ENCODE data around the gene SLC8A2. TPM values are rescaled to one million over a fixed set of nuclear protein-coding genes. Genes with fewer than 3 reads are reported as not detected.
A peak's percentile ranks its signal among the peaks of the same experiment; 100 is the strongest.
"Not testable (repeated sequence)": the region's sequence is repeated elsewhere in the genome, so short reads cannot be mapped to it uniquely, and the experiment has no call there.

The SLC8A2 gene
- total RNA-seq, 1 donor from 2014 or later: 0.70 TPM

- Mint-ChIP-seq H3K27ac (ENCODE audit: unreplicated experiment) (peak overlapping the region; percentile 96), H3K9me3 (no peaks in the 10 kb centered on the region), H3K4me3 (peak overlapping the region; percentile 64), H3K4me1 (peaks cover 18% of the 10 kb centered on the region), H3K36me3 (ENCODE audit: low read depth) (no peaks in the 10 kb centered on the region), H3K27me3 (ENCODE audit: low read depth) (peaks cover 11% of the 10 kb centered on the region)
- no peak for DNase-seq (ENCODE audit: low read depth, low spot score)
- TF ChIP-seq CTCF (conservative IDR thresholded peaks at IDR 0.05): no peak
Measured at GRCh38 chr19:47390533-47391488, 80.9 kb downstream of the SLC8A2 start.

- no peak for TF ChIP-seq CTCF (conservative IDR thresholded peaks at IDR 0.05)
- H3K4me3 Mint-ChIP-seq: no peak overlapping the region
- no peaks in the 10 kb centered on the region for H3K36me3 Mint-ChIP-seq (ENCODE audit: low read depth)
Measured at GRCh38 chr19:47389150-47389556, 82.5 kb downstream of the SLC8A2 start.

GRCh38 chr19:47388721-47389120 is 83.0 kb downstream of the SLC8A2 start:
- not testable (repeated sequence) for H3K36me3 Mint-ChIP-seq (ENCODE audit: low read depth); H3K4me3 Mint-ChIP-seq; DNase-seq (ENCODE audit: low read depth, low spot score); H3K27ac Mint-ChIP-seq (ENCODE audit: unreplicated experiment); H3K27me3 Mint-ChIP-seq (ENCODE audit: low read depth); H3K9me3 Mint-ChIP-seq
- peaks cover 23% of the 10 kb centered on the region for H3K4me1 Mint-ChIP-seq

More at GRCh38 chr19:47389150-47389556, 82.5 kb downstream of the SLC8A2 start:
- Mint-ChIP-seq H3K4me1 (peaks cover 23% of the 10 kb centered on the region), H3K27me3 (ENCODE audit: low read depth) (peaks cover 8% of the 10 kb centered on the region), H3K9me3 (no peaks in the 10 kb centered on the region), H3K27ac (ENCODE audit: unreplicated experiment) (no peak overlapping the region)
- DNase-seq (ENCODE audit: low read depth, low spot score): no peak

GRCh38 chr19:47387623-47388022 is 84.1 kb downstream of the SLC8A2 start:
- not testable (repeated sequence) for H3K27me3 Mint-ChIP-seq (ENCODE audit: low read depth); H3K9me3 Mint-ChIP-seq; H3K36me3 Mint-ChIP-seq (ENCODE audit: low read depth); DNase-seq (ENCODE audit: low read depth, low spot score); H3K27ac Mint-ChIP-seq (ENCODE audit: unreplicated experiment); H3K4me3 Mint-ChIP-seq
- H3K4me1 Mint-ChIP-seq: peaks cover 23% of the 10 kb centered on the region

- H3K27me3 Mint-ChIP-seq (ENCODE audit: low read depth); H3K36me3 Mint-ChIP-seq (ENCODE audit: low read depth); H3K27ac Mint-ChIP-seq (ENCODE audit: unreplicated experiment); H3K9me3 Mint-ChIP-seq; H3K4me3 Mint-ChIP-seq; DNase-seq (ENCODE audit: low read depth, low spot score): not testable (repeated sequence)
- H3K4me1 Mint-ChIP-seq: peaks cover 22% of the 10 kb centered on the region
Measured at GRCh38 chr19:47386582-47386981, 85.1 kb downstream of the SLC8A2 start.

- H3K4me1 Mint-ChIP-seq; H3K36me3 Mint-ChIP-seq (ENCODE audit: low read depth); H3K27me3 Mint-ChIP-seq (ENCODE audit: low read depth); H3K4me3 Mint-ChIP-seq; H3K9me3 Mint-ChIP-seq; DNase-seq (ENCODE audit: low read depth, low spot score); H3K27ac Mint-ChIP-seq (ENCODE audit: unreplicated experiment): not testable (repeated sequence)
Measured at GRCh38 chr19:47384533-47384932, 87.2 kb downstream of the SLC8A2 start.

GRCh38 chr19:47383890-47384289 is 87.8 kb downstream of the SLC8A2 start:
- H3K4me1 Mint-ChIP-seq; H3K36me3 Mint-ChIP-seq (ENCODE audit: low read depth); DNase-seq (ENCODE audit: low read depth, low spot score); H3K27me3 Mint-ChIP-seq (ENCODE audit: low read depth); H3K27ac Mint-ChIP-seq (ENCODE audit: unreplicated experiment); H3K4me3 Mint-ChIP-seq; H3K9me3 Mint-ChIP-seq: not testable (repeated sequence)

- no peaks in the 10 kb centered on the region for H3K27me3 Mint-ChIP-seq (ENCODE audit: low read depth)
- H3K27ac Mint-ChIP-seq (ENCODE audit: unreplicated experiment): no peak overlapping the region
- peaks cover 8% of the 10 kb centered on the region for H3K4me1 Mint-ChIP-seq
- TF ChIP-seq CTCF (conservative IDR thresholded peaks at IDR 0.05): no peak
- H3K36me3 Mint-ChIP-seq (ENCODE audit: low read depth): peaks cover 4% of the 10 kb centered on the region
- H3K9me3 Mint-ChIP-seq: no peaks in the 10 kb centered on the region
- no peak overlapping the region for H3K4me3 Mint-ChIP-seq
- no peak for DNase-seq (ENCODE audit: low read depth, low spot score)
Measured at GRCh38 chr19:47381653-47382279, 89.9 kb downstream of the SLC8A2 start.

All from neural crest cell (in vitro differentiated cells).